HEK293 (cell line): ENCODE measurements around the gene NOS1AP.
A peak's percentile ranks its signal among the peaks of the same experiment; 100 is the strongest.

Experiments
- CTCF ChIA-PET: fragments of 350-600 bp; formaldehyde crosslinking; extraction: SDS; loops from one replicate; lab custom pipeline; 2021; ENCODE audit warnings: antibody characterized with exemption; lab: Yijun Ruan, JAX
- POLR2A ChIA-PET: fragments of 300-600 bp; formaldehyde crosslinking; extraction: SDS; loops from one replicate; lab custom pipeline; 2020; ENCODE audit warnings: antibody characterized with exemption, inconsistent platforms; lab: Yijun Ruan, JAX
- H3K27ac ChIP-seq: fragments of 200-500 bp; sonication (Bioruptor generic); 2 replicates; pipeline ENCODE4 v1.5.1; 2014; ENCODE audit warnings: low read depth, low read length, control low read depth, inconsistent platforms; ENCODE audit errors: extremely low read depth
- H3K36me3 ChIP-seq, 2 experiments: fragments of 200-500 bp in 1 of 2; sonication (Bioruptor generic) in 1 of 2; 1 replicate in 1 of 2; 2 replicates in 1 of 2; pipeline ENCODE4 v1.5.1; 2014 to 2017; ENCODE audit warnings: inconsistent platforms in 2 of 2, low read length in 2 of 2; ENCODE audit not compliant: control insufficient read depth in 2 of 2, insufficient read depth in 1 of 2
- H3K4me1 ChIP-seq: fragments of 200-500 bp; sonication (Bioruptor generic); 2 replicates; pipeline ENCODE4 v1.5.1; 2014; ENCODE audit warnings: mild to moderate bottlenecking, low read length, inconsistent platforms; ENCODE audit not compliant: control insufficient read depth, insufficient read depth
- H3K4me3 ChIP-seq: 2 replicates; pipeline ENCODE4 v1.5.1; 2011; ENCODE audit warnings: low read depth, mild to moderate bottlenecking, control low read depth, low read length, moderate library complexity
- H3K9me3 ChIP-seq: fragments of 200-500 bp; sonication (Bioruptor generic); 2 replicates; pipeline ENCODE4 v1.5.1; 2014; ENCODE audit warnings: low read depth, low read length, inconsistent platforms; ENCODE audit not compliant: control insufficient read depth, insufficient read depth
- BCL11A ChIP-seq: fragments of 450-650 bp; formaldehyde crosslinking; IDR thresholded peaks from 2 replicates; pipeline ENCODE4 v1.5.1; 2016; ENCODE audit warnings: low read depth, missing biosample characterization, missing genetic modification characterization
- FEZF1 ChIP-seq: fragments of 450-650 bp; formaldehyde crosslinking; IDR thresholded peaks from 2 replicates; pipeline ENCODE4 v1.5.1; 2016; ENCODE audit warnings: missing biosample characterization, missing genetic modification characterization
- PRDM1 ChIP-seq: fragments of 450-650 bp; formaldehyde crosslinking; IDR thresholded peaks from 2 replicates; pipeline ENCODE4; 2016; ENCODE audit warnings: missing biosample characterization, missing genetic modification characterization
- SCRT1 ChIP-seq: fragments of 450-650 bp; formaldehyde crosslinking; IDR thresholded peaks from 2 replicates; pipeline ENCODE4 v1.5.1; 2016; ENCODE audit warnings: missing biosample characterization, missing genetic modification characterization, borderline replicate concordance
- ZNF112 ChIP-seq: fragments of 450-650 bp; formaldehyde crosslinking; IDR thresholded peaks from 2 replicates; pipeline ENCODE4 v1.5.0; 2017; ENCODE audit warnings: missing biosample characterization, missing genetic modification characterization
- ZNF140 ChIP-seq: fragments of 450-650 bp; formaldehyde crosslinking; IDR thresholded peaks from 2 replicates; pipeline ENCODE4 v1.5.1; 2016; ENCODE audit warnings: missing biosample characterization, missing genetic modification characterization
- ZNF37A ChIP-seq: fragments of 450-650 bp; IDR thresholded peaks from 2 replicates; pipeline ENCODE4 v1.5.1; 2018; ENCODE audit warnings: missing biosample characterization, missing genetic modification characterization
- ZNF501 ChIP-seq: fragments of 450-650 bp; formaldehyde crosslinking; IDR thresholded peaks from 2 replicates; pipeline ENCODE4 v1.5.1; 2016; ENCODE audit warnings: missing biosample characterization, missing genetic modification characterization
- ZNF510 ChIP-seq: fragments of 450-650 bp; formaldehyde crosslinking; IDR thresholded peaks from 2 replicates; pipeline ENCODE4 v1.5.1; 2018; ENCODE audit warnings: mild to moderate bottlenecking, missing genetic modification characterization, missing biosample characterization; ENCODE audit not compliant: insufficient replicate concordance
- TF ChIP-seq, protein P1 (sequence below): fragments of 450-650 bp; formaldehyde crosslinking; IDR thresholded peaks from 2 replicates; pipeline ENCODE4 v1.5.1; 2017; ENCODE audit warnings: missing biosample characterization, missing genetic modification characterization
- TF ChIP-seq, protein P2 (sequence below): fragments of 450-650 bp; formaldehyde crosslinking; IDR thresholded peaks from 2 replicates; pipeline ENCODE4 v1.5.1; 2017; ENCODE audit warnings: missing biosample characterization, missing genetic modification characterization
- TF ChIP-seq, protein P3 (sequence below): fragments of 450-650 bp; formaldehyde crosslinking; IDR thresholded peaks from 2 replicates; pipeline ENCODE4 v1.5.1; 2017; ENCODE audit warnings: missing biosample characterization, mild to moderate bottlenecking, missing genetic modification characterization, moderate library complexity
- TF ChIP-seq, protein P4 (sequence below): fragments of 450-650 bp; formaldehyde crosslinking; IDR thresholded peaks from 2 replicates; pipeline ENCODE4 v1.5.1; 2016; ENCODE audit warnings: missing biosample characterization, missing genetic modification characterization
- TF ChIP-seq, protein P5 (sequence below): fragments of 450-650 bp; formaldehyde crosslinking; IDR thresholded peaks from 2 replicates; pipeline ENCODE4 v1.5.1; 2016; ENCODE audit warnings: missing biosample characterization, missing genetic modification characterization

NOS1AP gene

DNA sequence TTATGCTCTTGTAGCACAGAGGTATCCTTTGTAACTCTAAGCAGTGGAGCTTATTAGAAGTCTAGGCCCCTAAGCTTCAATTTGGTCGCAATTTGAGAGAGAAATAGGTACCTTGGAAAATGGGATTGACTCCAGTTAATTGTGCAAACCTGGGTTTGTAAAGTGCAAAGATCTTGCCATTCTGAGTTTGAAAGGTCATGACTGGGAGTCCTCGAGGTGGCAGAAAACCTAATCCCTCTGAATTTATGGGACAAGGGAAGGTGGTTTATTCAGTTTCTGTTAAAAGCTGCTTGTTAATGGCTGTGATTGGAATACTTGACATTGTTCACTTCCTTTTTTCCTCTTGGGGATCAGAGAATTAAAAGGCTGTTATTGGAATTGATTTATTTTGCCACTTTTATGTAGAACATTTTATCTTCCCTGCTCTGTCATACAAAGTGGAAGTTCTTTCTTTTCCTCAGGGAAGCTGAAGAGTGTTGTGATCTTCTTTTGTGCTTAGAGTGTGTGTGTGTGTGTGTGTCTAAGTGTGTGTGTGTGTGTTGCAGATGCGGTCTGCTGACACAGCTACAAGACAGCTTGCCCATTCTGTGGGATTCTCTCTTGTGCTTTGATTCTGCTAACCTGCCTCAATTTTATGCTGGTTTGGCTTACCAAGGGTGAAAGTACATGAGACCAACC lies 162.7 kb downstream of the NOS1AP start:
- Histone ChIP-seq H3K4me1 (no peaks in the 10 kb centered on the region; the same call in 1 of the 2 replicates), H3K9me3 (no peaks in the 10 kb centered on the region), H3K27ac (no peak overlapping the region), H3K36me3 (no peaks in the 10 kb centered on the region), H3K4me3 (no peak overlapping the region)
- ChIA-PET CTCF (interaction anchor here (0.5 to 0.9 kb wide), 3 partner anchors 67 to 1161 kb away, joined by 3 to 8 read pairs (median 3); no protein-coding TSS in a partner anchor), POLR2A (no interaction called here)
- TF ChIP-seq, protein P1, sequence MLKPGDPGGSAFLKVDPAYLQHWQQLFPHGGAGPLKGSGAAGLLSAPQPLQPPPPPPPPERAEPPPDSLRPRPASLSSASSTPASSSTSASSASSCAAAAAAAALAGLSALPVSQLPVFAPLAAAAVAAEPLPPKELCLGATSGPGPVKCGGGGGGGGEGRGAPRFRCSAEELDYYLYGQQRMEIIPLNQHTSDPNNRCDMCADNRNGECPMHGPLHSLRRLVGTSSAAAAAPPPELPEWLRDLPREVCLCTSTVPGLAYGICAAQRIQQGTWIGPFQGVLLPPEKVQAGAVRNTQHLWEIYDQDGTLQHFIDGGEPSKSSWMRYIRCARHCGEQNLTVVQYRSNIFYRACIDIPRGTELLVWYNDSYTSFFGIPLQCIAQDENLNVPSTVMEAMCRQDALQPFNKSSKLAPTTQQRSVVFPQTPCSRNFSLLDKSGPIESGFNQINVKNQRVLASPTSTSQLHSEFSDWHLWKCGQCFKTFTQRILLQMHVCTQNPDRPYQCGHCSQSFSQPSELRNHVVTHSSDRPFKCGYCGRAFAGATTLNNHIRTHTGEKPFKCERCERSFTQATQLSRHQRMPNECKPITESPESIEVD (tag by site-specific recombination), result peak; percentile 61
- TF ChIP-seq, protein P2, sequence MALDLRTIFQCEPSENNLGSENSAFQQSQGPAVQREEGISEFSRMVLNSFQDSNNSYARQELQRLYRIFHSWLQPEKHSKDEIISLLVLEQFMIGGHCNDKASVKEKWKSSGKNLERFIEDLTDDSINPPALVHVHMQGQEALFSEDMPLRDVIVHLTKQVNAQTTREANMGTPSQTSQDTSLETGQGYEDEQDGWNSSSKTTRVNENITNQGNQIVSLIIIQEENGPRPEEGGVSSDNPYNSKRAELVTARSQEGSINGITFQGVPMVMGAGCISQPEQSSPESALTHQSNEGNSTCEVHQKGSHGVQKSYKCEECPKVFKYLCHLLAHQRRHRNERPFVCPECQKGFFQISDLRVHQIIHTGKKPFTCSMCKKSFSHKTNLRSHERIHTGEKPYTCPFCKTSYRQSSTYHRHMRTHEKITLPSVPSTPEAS (tag by site-specific recombination), result 0 out of 2 replicates have a peak, but pooled peaks have one; percentile 42
- peak; percentile 34 for TF ChIP-seq FEZF1
- TF ChIP-seq, protein P3, sequence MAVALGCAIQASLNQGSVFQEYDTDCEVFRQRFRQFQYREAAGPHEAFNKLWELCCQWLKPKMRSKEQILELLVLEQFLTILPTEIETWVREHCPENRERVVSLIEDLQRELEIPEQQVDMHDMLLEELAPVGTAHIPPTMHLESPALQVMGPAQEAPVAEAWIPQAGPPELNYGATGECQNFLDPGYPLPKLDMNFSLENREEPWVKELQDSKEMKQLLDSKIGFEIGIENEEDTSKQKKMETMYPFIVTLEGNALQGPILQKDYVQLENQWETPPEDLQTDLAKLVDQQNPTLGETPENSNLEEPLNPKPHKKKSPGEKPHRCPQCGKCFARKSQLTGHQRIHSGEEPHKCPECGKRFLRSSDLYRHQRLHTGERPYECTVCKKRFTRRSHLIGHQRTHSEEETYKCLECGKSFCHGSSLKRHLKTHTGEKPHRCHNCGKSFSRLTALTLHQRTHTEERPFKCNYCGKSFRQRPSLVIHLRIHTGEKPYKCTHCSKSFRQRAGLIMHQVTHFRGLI (tag by site-specific recombination), result 0 out of 2 replicates have a peak, but pooled peaks have one; percentile 23
- TF ChIP-seq, protein P4, sequence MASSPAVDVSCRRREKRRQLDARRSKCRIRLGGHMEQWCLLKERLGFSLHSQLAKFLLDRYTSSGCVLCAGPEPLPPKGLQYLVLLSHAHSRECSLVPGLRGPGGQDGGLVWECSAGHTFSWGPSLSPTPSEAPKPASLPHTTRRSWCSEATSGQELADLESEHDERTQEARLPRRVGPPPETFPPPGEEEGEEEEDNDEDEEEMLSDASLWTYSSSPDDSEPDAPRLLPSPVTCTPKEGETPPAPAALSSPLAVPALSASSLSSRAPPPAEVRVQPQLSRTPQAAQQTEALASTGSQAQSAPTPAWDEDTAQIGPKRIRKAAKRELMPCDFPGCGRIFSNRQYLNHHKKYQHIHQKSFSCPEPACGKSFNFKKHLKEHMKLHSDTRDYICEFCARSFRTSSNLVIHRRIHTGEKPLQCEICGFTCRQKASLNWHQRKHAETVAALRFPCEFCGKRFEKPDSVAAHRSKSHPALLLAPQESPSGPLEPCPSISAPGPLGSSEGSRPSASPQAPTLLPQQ (tag by site-specific recombination), result no peak
- no peak for TF ChIP-seq PRDM1 (tag by site-specific recombination)
- TF ChIP-seq ZNF37A (tag by site-specific recombination), result no peak
- TF ChIP-seq ZNF501 (tag by site-specific recombination), result no peak
- TF ChIP-seq, protein P5, sequence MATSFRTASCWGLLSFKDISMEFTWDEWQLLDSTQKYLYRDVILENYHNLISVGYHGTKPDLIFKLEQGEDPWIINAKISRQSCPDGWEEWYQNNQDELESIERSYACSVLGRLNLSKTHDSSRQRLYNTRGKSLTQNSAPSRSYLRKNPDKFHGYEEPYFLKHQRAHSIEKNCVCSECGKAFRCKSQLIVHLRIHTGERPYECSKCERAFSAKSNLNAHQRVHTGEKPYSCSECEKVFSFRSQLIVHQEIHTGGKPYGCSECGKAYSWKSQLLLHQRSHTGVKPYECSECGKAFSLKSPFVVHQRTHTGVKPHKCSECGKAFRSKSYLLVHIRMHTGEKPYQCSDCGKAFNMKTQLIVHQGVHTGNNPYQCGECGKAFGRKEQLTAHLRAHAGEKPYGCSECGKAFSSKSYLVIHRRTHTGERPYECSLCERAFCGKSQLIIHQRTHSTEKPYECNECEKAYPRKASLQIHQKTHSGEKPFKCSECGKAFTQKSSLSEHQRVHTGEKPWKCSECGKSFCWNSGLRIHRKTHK, result no peak

DNA sequence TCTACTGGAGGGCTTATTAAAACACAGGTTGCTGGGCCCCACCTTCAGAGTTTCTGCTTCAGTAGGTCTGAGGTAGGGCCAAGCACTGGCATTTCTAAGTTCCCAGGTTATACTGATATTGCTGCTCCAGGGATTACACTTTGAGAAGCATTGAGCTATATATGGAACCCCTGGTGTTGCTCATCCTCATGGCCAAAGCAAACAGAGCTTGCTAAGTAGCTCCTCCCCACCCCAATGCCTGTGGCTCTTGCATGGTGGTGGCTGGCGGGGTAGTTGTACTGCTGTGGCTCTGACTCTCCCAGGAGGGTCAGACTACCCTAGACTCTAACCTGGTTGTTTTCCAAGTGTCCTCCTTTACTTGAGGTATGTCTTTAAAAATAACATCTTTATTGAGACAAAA lies 163.6 kb downstream of the NOS1AP start:
- ChIA-PET CTCF (no interaction called here), POLR2A (no interaction called here)
- no peak overlapping the region for H3K27ac ChIP-seq
- no peaks in the 10 kb centered on the region for H3K36me3 ChIP-seq
- H3K4me3 ChIP-seq, result no peak overlapping the region
- no peaks in the 10 kb centered on the region; the same call in 1 of the 2 replicates for H3K4me1 ChIP-seq
- no peaks in the 10 kb centered on the region for H3K9me3 ChIP-seq
- no peak for TF ChIP-seq ZNF140 (tag by site-specific recombination)
- TF ChIP-seq SCRT1, result no peak
- TF ChIP-seq BCL11A (tag by site-specific recombination), result no peak
- TF ChIP-seq ZNF510 (tag by site-specific recombination), result no peak
- TF ChIP-seq ZNF112 (tag by site-specific recombination), result no peak
- TF ChIP-seq, all 188 proteins: peak for 0
